HG03097 (cell line): Measurements from ENCODE around the gene TEN1.

Source experiments
- ATAC-seq: cut with Tn5 transposase; IDR thresholded peaks from one replicate; pipeline ENCODE4 v1.9.1; 2021; ENCODE audit not compliant: unreplicated experiment, low FRiP score

TEN1 gene

GRCh38 chr17:76049836-76050537, 70.9 kb downstream of the TEN1 start:
- ATAC-seq: no peak
